DND-41 (cell line): Measurements from ENCODE around the gene CCNL1.

Experiments used
- ATAC-seq: fragments of 200-7000 bp; cut with Tn5 transposase; 3 replicates; pipeline ENCODE4 v1.9.1; 2021; ENCODE audit warnings: low read depth; ENCODE audit not compliant: insufficient read depth
- DNase-seq: peaks from one replicate; pipeline ENCODE4 v3.0.0-alpha.2; 2020
- H2AFZ ChIP-seq: 2 replicates; pipeline ENCODE4 v1.6.0; 2012; ENCODE audit warnings: low read depth, low read length
- H3K27ac ChIP-seq: 2 replicates; pipeline ENCODE4 v1.5.1; 2012; ENCODE audit warnings: low read length, inconsistent platforms
- H3K27me3 ChIP-seq: fragments of 200-600 bp; sonication (generic); 2 replicates; pipeline ENCODE4 v1.6.0; 2012; ENCODE audit warnings: low read length, mild to moderate bottlenecking, inconsistent platforms; ENCODE audit not compliant: insufficient read depth, poor library complexity
- H3K36me3 ChIP-seq: 2 replicates; pipeline ENCODE4 v1.5.1; 2012; ENCODE audit warnings: low read length, inconsistent platforms; ENCODE audit not compliant: insufficient read depth
- H3K4me1 ChIP-seq: 2 replicates; pipeline ENCODE4 v1.5.1; 2012; ENCODE audit warnings: mild to moderate bottlenecking, low read length; ENCODE audit not compliant: insufficient read depth
- H3K4me2 ChIP-seq: 2 replicates; pipeline ENCODE4 v1.6.0; 2012; ENCODE audit warnings: mild to moderate bottlenecking, moderate library complexity, low read length, inconsistent platforms; ENCODE audit not compliant: insufficient read depth
- H3K4me3 ChIP-seq, 2 experiments: fragments of 200-600 bp in 1 of 2; shearing (Covaris generic) in 1 of 2; 2 replicates each; pipeline ENCODE4 v1.5.1; 2012 to 2016; ENCODE audit warnings: inconsistent platforms in 2 of 2, low read length in 2 of 2, mild to moderate bottlenecking in 2 of 2, low read depth in 1 of 2, moderate library complexity in 1 of 2
- H3K79me2 ChIP-seq: 2 replicates; pipeline ENCODE4 v1.6.0; 2012; ENCODE audit warnings: low read length, inconsistent platforms; ENCODE audit not compliant: insufficient read depth
- H3K9ac ChIP-seq: 2 replicates; pipeline ENCODE4 v1.6.0; 2012; ENCODE audit warnings: low read depth, mild to moderate bottlenecking, inconsistent platforms, low read length, moderate library complexity
- H3K9me3 ChIP-seq: 2 replicates; pipeline ENCODE4 v1.5.1; 2012; ENCODE audit warnings: low read length, moderate library complexity, mild to moderate bottlenecking, inconsistent platforms; ENCODE audit not compliant: insufficient read depth, severe bottlenecking
- H4K20me1 ChIP-seq: 2 replicates; pipeline ENCODE4 v1.6.0; 2012; ENCODE audit warnings: low read length; ENCODE audit not compliant: insufficient read depth
- EZH2 ChIP-seq: IDR thresholded peaks from 3 replicates; pipeline ENCODE4 v1.6.1; 2012; ENCODE audit warnings: borderline replicate concordance, low read depth, mild to moderate bottlenecking, moderate library complexity, low read length, inconsistent platforms; ENCODE audit not compliant: severe bottlenecking
- TF ChIP-seq, protein P1 (sequence below): IDR thresholded peaks from 2 replicates; pipeline ENCODE4 v1.5.1; 2012; ENCODE audit warnings: borderline replicate concordance, low read length, moderate library complexity, mild to moderate bottlenecking; ENCODE audit not compliant: poor library complexity, severe bottlenecking; ENCODE audit errors: extremely low read depth

Gene CCNL1

DNA sequence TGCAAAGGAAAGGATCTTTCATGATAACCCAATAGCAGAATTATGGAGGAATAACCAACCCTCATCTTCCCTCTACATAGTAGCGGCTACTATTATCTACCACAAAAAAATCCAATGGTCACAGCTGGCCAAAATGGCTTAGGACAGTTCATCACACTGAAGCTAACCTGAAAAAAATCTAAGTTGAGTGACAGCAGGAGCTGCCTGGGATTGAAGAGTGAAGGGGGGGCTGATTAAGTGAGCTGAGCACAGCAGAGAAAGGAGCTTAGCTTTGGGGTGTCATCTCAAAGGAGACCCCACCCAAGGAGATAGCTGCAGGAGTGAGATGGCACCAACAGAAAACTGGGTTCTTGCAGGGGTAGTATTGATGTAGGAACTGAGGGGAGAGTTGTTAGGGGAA, 33.6 kb downstream of the CCNL1 start:
- Histone ChIP-seq H2AFZ (no peak overlapping the region), H3K4me3 (no peak overlapping the region), H3K36me3 (no peaks in the 10 kb centered on the region), H3K9ac (no peak overlapping the region), H3K27me3 (no peaks in the 10 kb centered on the region), H3K27ac (no peak overlapping the region), H3K9me3 (no peaks in the 10 kb centered on the region), H4K20me1 (no peaks in the 10 kb centered on the region), H3K79me2 (no peaks in the 10 kb centered on the region), H3K4me2 (no peak overlapping the region), H3K4me1 (peaks cover 8% of the 10 kb centered on the region; the same call in 1 of the 2 replicates)
- DNase-seq (no peak), ATAC-seq (no peak)
- no peak for TF ChIP-seq EZH2
- TF ChIP-seq, protein P1, sequence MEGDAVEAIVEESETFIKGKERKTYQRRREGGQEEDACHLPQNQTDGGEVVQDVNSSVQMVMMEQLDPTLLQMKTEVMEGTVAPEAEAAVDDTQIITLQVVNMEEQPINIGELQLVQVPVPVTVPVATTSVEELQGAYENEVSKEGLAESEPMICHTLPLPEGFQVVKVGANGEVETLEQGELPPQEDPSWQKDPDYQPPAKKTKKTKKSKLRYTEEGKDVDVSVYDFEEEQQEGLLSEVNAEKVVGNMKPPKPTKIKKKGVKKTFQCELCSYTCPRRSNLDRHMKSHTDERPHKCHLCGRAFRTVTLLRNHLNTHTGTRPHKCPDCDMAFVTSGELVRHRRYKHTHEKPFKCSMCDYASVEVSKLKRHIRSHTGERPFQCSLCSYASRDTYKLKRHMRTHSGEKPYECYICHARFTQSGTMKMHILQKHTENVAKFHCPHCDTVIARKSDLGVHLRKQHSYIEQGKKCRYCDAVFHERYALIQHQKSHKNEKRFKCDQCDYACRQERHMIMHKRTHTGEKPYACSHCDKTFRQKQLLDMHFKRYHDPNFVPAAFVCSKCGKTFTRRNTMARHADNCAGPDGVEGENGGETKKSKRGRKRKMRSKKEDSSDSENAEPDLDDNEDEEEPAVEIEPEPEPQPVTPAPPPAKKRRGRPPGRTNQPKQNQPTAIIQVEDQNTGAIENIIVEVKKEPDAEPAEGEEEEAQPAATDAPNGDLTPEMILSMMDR = no peak

GRCh38 chr3:157125101-157125500, 34.8 kb downstream of the CCNL1 start:
- no peaks in the 10 kb centered on the region for H4K20me1 ChIP-seq
- no peak overlapping the region for H3K27ac ChIP-seq
- no peaks in the 10 kb centered on the region for H3K9me3 ChIP-seq
- no peaks in the 10 kb centered on the region for H3K36me3 ChIP-seq
- no peak overlapping the region for H3K4me2 ChIP-seq
- TF ChIP-seq, protein P1 = no peak
- TF ChIP-seq EZH2 = no peak
- DNase-seq (no peak), ATAC-seq (no peak)
- no peaks in the 10 kb centered on the region for H3K79me2 ChIP-seq
- H3K9ac ChIP-seq = no peak overlapping the region
- H3K4me1 ChIP-seq = 0 out of 2 replicates have a peak, but pooled peaks cover 4% of the 10 kb centered on the region
- H3K4me3 ChIP-seq = no peak overlapping the region
- no peak overlapping the region for H2AFZ ChIP-seq
- no peaks in the 10 kb centered on the region for H3K27me3 ChIP-seq

- H3K36me3 ChIP-seq = no peaks in the 10 kb centered on the region
- H2AFZ ChIP-seq = no peak overlapping the region
- H3K79me2 ChIP-seq = no peaks in the 10 kb centered on the region
- H3K27me3 ChIP-seq = no peaks in the 10 kb centered on the region
- H4K20me1 ChIP-seq = no peaks in the 10 kb centered on the region
- no peaks in the 10 kb centered on the region for H3K9me3 ChIP-seq
- no peak overlapping the region for H3K27ac ChIP-seq
- ATAC-seq = no peak
- H3K4me1 ChIP-seq = 0 out of 2 replicates have a peak, but pooled peaks cover 7% of the 10 kb centered on the region
- H3K4me3 ChIP-seq = no peak overlapping the region
- TF ChIP-seq EZH2 = no peak
- TF ChIP-seq, protein P1 = no peak
- no peak overlapping the region for H3K4me2 ChIP-seq
- no peak overlapping the region for H3K9ac ChIP-seq
- DNase-seq = no peak
Observed at GRCh38 chr3:157123621-157124020, 36.3 kb downstream of the CCNL1 start.

GRCh38 chr3:157122832-157123427, 37.0 kb downstream of the CCNL1 start:
- Histone ChIP-seq H3K9ac (no peak overlapping the region), H3K79me2 (no peaks in the 10 kb centered on the region), H3K36me3 (no peaks in the 10 kb centered on the region), H3K27ac (no peak overlapping the region), H3K4me2 (no peak overlapping the region), H4K20me1 (no peaks in the 10 kb centered on the region), H3K9me3 (no peaks in the 10 kb centered on the region), H3K27me3 (no peaks in the 10 kb centered on the region), H2AFZ (no peak overlapping the region), H3K4me1 (0 out of 2 replicates have a peak, but pooled peaks cover 4% of the 10 kb centered on the region), H3K4me3 (no peak overlapping the region)
- DNase-seq = no peak
- TF ChIP-seq, protein P1 = no peak
- no peak for TF ChIP-seq EZH2
- no peak for ATAC-seq
